Esophagus muscularis mucosa (tissue), 4 donors: ENCODE measurements around the gene FBXW5. TPM values are rescaled to one million over a fixed set of nuclear protein-coding genes. Genes with fewer than 3 reads are reported as not detected.
A peak's percentile ranks its signal among the peaks of the same experiment; 100 is the strongest.

ENCODE experiments used
- DNase-seq: peaks from one replicate; pipeline ENCODE4 v3.0.0-alpha.2; 2017; ENCODE audit errors: extremely low spot score
- H3K27ac ChIP-seq, 4 donors: fragments of 200-600 bp; sonication (generic); replicated peaks in 1 of 4; 1 replicate in 3 of 4; 2 replicates in 1 of 4; pipeline ENCODE4 v1.5.1; 2016 to 2019; ENCODE audit warnings: mild to moderate bottlenecking in 1 of 4
- H3K27me3 ChIP-seq, 4 donors: fragments of 200-600 bp; sonication (generic); one replicate each; pipeline versions ENCODE4 v1.5.1 to v1.6.0; 2016 to 2019
- H3K36me3 ChIP-seq, 4 donors: fragments of 200-600 bp; sonication (generic); one replicate each; pipeline ENCODE4 v1.5.1; 2016 to 2019
- H3K4me1 ChIP-seq, 4 donors: fragments of 200-600 bp; sonication (generic); one replicate each; pipeline ENCODE4 v1.5.1; 2016 to 2019
- H3K4me3 ChIP-seq, 4 donors: fragments of 200-600 bp; sonication (generic); 1 replicate in 2 of 4; 2 replicates in 2 of 4; pipeline ENCODE4 v1.5.1; 2016 to 2019; ENCODE audit warnings: mild to moderate bottlenecking in 4 of 4, moderate library complexity in 1 of 4
- H3K9me3 ChIP-seq, 4 donors: fragments of 200-600 bp; sonication (generic); 1 replicate in 3 of 4; 2 replicates in 1 of 4; pipeline ENCODE4 v1.5.1; 2016 to 2019
- EP300 ChIP-seq: sonication (generic); formaldehyde crosslinking; IDR thresholded peaks from one replicate; pipeline ENCODE4 v1.6.1; 2017; ENCODE audit warnings: antibody characterized with exemption
- POLR2A ChIP-seq: fragments of 450-650 bp; IDR thresholded peaks from one replicate; pipeline ENCODE4 v1.6.1; 2017; ENCODE audit warnings: antibody characterized with exemption, moderate library complexity, mild to moderate bottlenecking, low read depth
- POLR2AphosphoS5 ChIP-seq, 2 donors: sonication (generic); formaldehyde crosslinking; IDR thresholded peaks; one replicate each; pipeline ENCODE4 v1.6.1; 2017; ENCODE audit warnings: antibody characterized with exemption in 2 of 2
- WGBS: methylation state at CpG from one replicate; pipeline ENCODE4 v1.1.5; 2018; 5-methylcytosine and 5-hydroxymethylcytosine counted together
- intact Hi-C: fragments of 100-400 bp; cut with DNase I; formaldehyde crosslinking; loops from one replicate; pipeline ENCODE4 v1.15.1; 2023
- total RNA-seq, 4 donors: library from RNA; depleted of rRNA; stranded (reverse); fragments of >200 nt; gene quantifications; one replicate each; pipeline versions ENCODE4 v1.1.0 to v1.2.1, GENCODE V29; 2016
- TF ChIP-seq, protein P1 (sequence below), 3 experiments: fragments of 200-600 bp in 2 of 3; fragments of 450-650 bp in 1 of 3; sonication (generic) in 2 of 3; IDR thresholded peaks; one replicate each; pipeline ENCODE4 v1.5.1; 2017 to 2019; ENCODE audit warnings: antibody characterized with exemption in 3 of 3, mild to moderate bottlenecking in 2 of 3, moderate library complexity in 1 of 3

The FBXW5 gene
- total RNA-seq, 4 donors from 2014 or later: 238 to 303 (median 267) TPM

DNA sequence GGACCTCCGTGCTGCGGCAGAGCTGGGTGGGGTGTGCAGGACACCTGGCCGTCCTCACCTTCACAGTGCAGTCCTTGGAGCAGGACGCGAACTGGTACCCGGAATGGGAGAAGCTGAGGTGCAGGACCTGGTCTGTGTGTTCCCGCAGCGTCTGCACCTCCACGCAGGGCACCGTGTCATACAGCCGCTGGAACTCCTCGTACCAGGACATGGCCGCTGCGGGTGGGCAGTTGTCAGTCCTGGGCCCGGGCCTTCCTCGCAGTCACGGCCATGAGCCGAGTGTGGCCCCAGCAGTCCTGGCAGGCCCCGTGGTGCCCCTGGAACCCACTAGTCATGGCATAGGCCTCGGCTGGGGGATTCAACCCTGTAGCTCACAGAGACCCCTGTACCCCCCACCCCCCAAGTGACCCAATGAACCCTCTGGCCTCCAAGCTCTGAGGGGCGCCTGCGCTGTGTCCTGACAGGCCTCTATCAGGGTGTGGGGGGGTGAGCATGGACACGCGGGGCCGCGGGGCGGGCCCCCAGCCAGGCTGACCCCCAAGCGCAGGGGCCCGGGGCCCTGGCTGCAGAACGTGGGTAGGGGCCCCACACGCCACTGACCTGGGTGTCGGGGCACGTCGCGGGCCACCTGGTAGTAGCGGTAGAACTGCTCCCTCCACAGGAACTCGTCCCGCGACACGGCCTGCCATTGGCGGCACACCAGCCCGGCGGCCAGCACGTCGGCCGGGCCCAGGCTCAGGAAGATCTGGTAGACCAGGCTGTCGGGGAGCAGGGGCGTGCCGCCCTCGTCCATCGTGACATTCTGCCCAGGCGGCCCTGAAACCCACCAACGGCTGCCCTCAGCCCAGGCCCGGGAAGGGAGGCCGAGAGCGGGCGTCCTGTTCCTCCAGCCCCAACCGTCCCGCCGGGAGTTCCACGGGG lies 987 bp downstream of the FBXW5 start:
- intact Hi-C loops: no loop called here

DNA sequence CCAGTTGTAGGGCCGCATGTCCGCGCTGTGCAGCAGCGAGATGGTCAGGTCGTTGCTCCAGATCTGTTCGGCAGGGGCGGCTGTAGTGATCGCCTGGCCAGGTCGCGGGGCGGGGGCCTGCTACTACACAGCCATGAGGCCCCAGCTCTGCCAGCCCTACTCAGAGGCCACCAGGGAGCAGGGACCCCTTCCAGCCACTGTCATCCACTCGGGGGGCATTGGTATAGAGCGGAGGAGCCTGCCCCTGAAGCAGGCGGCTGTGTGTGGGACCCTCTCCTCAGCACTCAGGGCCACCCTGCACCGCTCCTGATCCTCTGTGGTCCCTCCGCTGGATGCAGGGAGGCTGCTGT lies 1.7 kb downstream of the FBXW5 start:
- peaks cover 0 to 3% (median 0%) of the 10 kb centered on the region in 4 donors for H3K27me3 ChIP-seq
- no peak for DNase-seq
- H3K27ac ChIP-seq: no peak overlapping the region
- WGBS: 98% methylated on average over 12 of the region's 16 CpGs
- H3K36me3 ChIP-seq: peaks cover 30 to 46% (median 46%) of the 10 kb centered on the region in 4 donors
- no peaks in the 10 kb centered on the region for H3K9me3 ChIP-seq
- TF ChIP-seq EP300 (no peak), POLR2A (no peak)
- TF ChIP-seq, protein P1, sequence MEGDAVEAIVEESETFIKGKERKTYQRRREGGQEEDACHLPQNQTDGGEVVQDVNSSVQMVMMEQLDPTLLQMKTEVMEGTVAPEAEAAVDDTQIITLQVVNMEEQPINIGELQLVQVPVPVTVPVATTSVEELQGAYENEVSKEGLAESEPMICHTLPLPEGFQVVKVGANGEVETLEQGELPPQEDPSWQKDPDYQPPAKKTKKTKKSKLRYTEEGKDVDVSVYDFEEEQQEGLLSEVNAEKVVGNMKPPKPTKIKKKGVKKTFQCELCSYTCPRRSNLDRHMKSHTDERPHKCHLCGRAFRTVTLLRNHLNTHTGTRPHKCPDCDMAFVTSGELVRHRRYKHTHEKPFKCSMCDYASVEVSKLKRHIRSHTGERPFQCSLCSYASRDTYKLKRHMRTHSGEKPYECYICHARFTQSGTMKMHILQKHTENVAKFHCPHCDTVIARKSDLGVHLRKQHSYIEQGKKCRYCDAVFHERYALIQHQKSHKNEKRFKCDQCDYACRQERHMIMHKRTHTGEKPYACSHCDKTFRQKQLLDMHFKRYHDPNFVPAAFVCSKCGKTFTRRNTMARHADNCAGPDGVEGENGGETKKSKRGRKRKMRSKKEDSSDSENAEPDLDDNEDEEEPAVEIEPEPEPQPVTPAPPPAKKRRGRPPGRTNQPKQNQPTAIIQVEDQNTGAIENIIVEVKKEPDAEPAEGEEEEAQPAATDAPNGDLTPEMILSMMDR (IDR thresholded peaks at IDR 0.05): no peak
- H3K4me1 ChIP-seq: peaks cover 26 to 38% (median 29%) of the 10 kb centered on the region in 4 donors
- intact Hi-C loops: no loop called here
- H3K4me3 ChIP-seq: peak overlapping the region; percentile 69 to 99 (median 94)

More for the DNA sequence above, 987 bp downstream of the FBXW5 start:
- peak overlapping the region; percentile 69 to 99 (median 94) for H3K4me3 ChIP-seq
- peaks cover 30 to 46% (median 44%) of the 10 kb centered on the region in 4 donors for H3K36me3 ChIP-seq
- H3K27ac ChIP-seq: peak overlapping the region; percentile 82 to 95 (median 94)
- no peaks in the 10 kb centered on the region for H3K9me3 ChIP-seq
- H3K27me3 ChIP-seq: peaks cover 0 to 3% (median 0%) of the 10 kb centered on the region in 4 donors
- DNase-seq: no peak
- peaks cover 32 to 44% (median 34%) of the 10 kb centered on the region in 4 donors for H3K4me1 ChIP-seq
- WGBS: 76% methylated on average over 10 of the region's 61 CpGs
- TF ChIP-seq EP300: no peak
- TF ChIP-seq, protein P1 (IDR thresholded peaks at IDR 0.05): no peak
- no peak for TF ChIP-seq POLR2AphosphoS5 (IDR thresholded peaks at IDR 0.05)
- TF ChIP-seq POLR2A: no peak

DNA sequence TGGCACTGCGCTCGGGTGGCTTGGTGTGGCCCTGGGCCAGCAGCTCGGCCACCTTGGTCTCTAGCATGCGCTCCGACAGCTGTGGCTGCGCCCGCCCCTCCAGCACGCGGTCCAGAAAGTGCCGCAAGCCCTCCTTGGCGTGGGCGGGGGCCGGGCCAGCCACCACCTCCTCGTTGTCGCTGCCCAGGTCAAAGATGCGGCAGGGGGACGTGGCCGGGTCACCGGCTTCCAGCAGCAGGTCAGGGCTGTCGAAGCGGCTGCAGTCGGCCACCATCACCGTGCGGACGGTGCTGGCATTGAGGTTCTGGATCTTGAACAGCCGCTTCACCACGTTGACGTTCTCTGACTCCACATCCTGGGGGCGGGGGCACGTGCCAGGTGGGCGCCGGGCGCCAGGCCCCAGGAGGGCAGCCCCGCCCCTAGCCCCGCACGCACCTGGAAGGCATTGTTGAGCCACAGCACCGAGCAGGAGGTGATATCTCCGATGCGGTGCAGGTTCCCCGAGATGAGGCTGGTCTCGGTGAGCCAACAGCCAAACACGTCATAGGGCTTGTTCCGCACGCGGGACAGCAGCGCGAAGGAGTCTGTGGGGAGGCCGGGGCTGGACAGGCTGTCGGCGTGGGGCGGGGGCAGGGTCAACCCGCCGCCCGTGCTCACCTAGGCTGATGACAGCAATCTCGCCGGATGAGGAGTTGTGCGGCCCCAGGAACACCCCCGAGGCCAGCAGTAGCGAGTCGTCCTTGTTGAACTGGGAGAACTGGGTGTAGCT lies 2.2 kb downstream of the FBXW5 start:
- Histone ChIP-seq H3K4me3 (peak overlapping the region in 2 of 4 donors; percentile 69 to 89), H3K36me3 (peaks cover 30 to 51% (median 46%) of the 10 kb centered on the region in 4 donors), H3K27me3 (peaks cover 0 to 3% (median 0%) of the 10 kb centered on the region in 4 donors), H3K27ac (no peak overlapping the region), H3K9me3 (no peaks in the 10 kb centered on the region), H3K4me1 (peaks cover 23 to 35% (median 25%) of the 10 kb centered on the region in 4 donors)
- WGBS: 92% methylated on average over 30 of the region's 60 CpGs
- no peak for DNase-seq
- no peak for TF ChIP-seq POLR2A
- TF ChIP-seq, protein P1 (IDR thresholded peaks at IDR 0.05): no peak
- no peak for TF ChIP-seq EP300
- TF ChIP-seq POLR2AphosphoS5 (IDR thresholded peaks at IDR 0.05): no peak
- intact Hi-C loops: no loop called here

DNA sequence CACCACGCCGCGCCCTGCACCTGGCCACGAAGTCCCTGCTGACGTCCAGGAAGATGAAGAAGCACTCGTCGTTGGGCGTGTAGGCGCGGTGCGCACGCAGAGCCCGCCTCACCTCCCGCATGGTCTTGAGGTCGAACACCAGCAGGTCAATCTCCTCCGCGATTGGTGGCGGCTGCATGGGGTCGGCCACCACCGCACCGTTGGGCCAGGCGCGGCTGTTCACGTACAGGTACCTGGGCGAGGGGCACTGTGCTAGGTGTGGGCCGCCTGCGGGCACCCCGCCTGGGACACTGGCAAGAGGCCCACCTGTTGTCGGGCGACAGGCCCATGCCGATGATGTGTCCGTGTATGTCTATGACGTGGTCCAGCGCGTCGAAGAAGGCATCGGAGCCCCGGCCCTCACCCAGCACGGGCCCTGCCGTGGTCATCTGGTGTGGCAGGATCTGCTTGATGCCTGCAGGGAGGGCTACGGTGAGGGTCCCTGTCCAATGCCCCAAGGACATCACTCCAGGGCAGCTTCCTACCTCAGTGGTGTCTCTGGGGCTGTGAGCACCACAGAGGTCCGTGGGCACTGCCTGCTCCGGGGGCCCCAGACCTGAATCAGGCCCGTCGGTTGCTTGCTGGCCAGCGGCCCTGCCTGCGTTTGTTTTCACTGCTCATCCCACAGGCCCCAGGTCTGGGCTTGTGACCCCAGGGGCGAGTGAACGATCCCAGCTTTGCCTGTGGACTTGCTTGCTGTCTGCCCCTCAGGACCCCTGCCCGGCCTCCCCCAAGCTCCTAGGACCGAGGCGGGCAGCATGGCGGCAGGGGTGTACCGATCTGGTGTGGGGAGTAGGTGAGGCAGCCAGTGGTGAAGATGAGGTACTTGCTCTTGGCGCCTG lies 3.1 kb downstream of the FBXW5 start:
- H3K9me3 ChIP-seq: no peaks in the 10 kb centered on the region
- peaks cover 0 to 3% (median 0%) of the 10 kb centered on the region in 4 donors for H3K27me3 ChIP-seq
- intact Hi-C loops: no loop called here
- H3K27ac ChIP-seq: no peak overlapping the region
- peaks cover 30 to 53% (median 46%) of the 10 kb centered on the region in 4 donors for H3K36me3 ChIP-seq
- TF ChIP-seq POLR2AphosphoS5 (IDR thresholded peaks at IDR 0.05) (no peak), EP300 (no peak), POLR2A (no peak)
- TF ChIP-seq, protein P1 (IDR thresholded peaks at IDR 0.05): no peak
- no peak for DNase-seq
- H3K4me1 ChIP-seq: peaks cover 23 to 35% (median 25%) of the 10 kb centered on the region in 4 donors
- no peak overlapping the region for H3K4me3 ChIP-seq
- 94% methylated on average over 20 of the region's 55 CpGs for WGBS
